Loucy (cell line): ENCODE measurements around the gene GAPT.

Experiments
- H2AFZ ChIP-seq: fragments of 200-600 bp; sonication (generic); 2 replicates; pipeline ENCODE4 v1.6.0; 2016; ENCODE audit warnings: antibody characterized with exemption, mild to moderate bottlenecking, low read length, moderate library complexity
- H3F3A ChIP-seq: fragments of 200-600 bp; 2 replicates; pipeline ENCODE4 v1.6.0; 2016; ENCODE audit warnings: antibody characterized with exemption, low read depth, mild to moderate bottlenecking
- H3K27me3 ChIP-seq: fragments of 200-600 bp; sonication (generic); 2 replicates; pipeline ENCODE4 v1.6.1; 2014; ENCODE audit warnings: low read length, mild to moderate bottlenecking; ENCODE audit not compliant: insufficient read depth, poor library complexity, severe bottlenecking
- H3K36me3 ChIP-seq: fragments of 200-600 bp; sonication (generic); 2 replicates; pipeline ENCODE4 v1.6.1; 2016; ENCODE audit warnings: low read length; ENCODE audit not compliant: insufficient read depth
- H3K4me1 ChIP-seq: fragments of 200-600 bp; sonication (generic); 2 replicates; pipeline ENCODE4 v1.5.1; 2014; ENCODE audit warnings: low read length, mild to moderate bottlenecking; ENCODE audit not compliant: insufficient read depth, poor library complexity, severe bottlenecking
- H3K4me2 ChIP-seq: fragments of 200-600 bp; sonication (generic); 2 replicates; pipeline ENCODE4 v1.6.0; 2014; ENCODE audit warnings: antibody characterized with exemption, low read length, low read depth, mild to moderate bottlenecking; ENCODE audit not compliant: poor library complexity, severe bottlenecking
- H3K4me3 ChIP-seq: fragments of 200-600 bp; sonication (generic); 2 replicates; pipeline ENCODE4 v1.5.1; 2014; ENCODE audit warnings: low read length, mild to moderate bottlenecking, mixed read lengths; ENCODE audit not compliant: poor library complexity, severe bottlenecking
- H3K79me2 ChIP-seq: fragments of 200-600 bp; sonication (generic); 2 replicates; pipeline ENCODE4 v1.6.1; 2014; ENCODE audit warnings: low read length; ENCODE audit not compliant: insufficient read depth
- H3K9ac ChIP-seq: fragments of 200-600 bp; sonication (generic); 2 replicates; pipeline ENCODE4 v1.6.0; 2014; ENCODE audit warnings: mild to moderate bottlenecking, low read depth, low read length, moderate library complexity; ENCODE audit not compliant: poor library complexity, severe bottlenecking
- H3K9me2 ChIP-seq: fragments of 200-600 bp; sonication (generic); replicated peaks from 2 replicates; pipeline ENCODE4 v1.6.1; 2016; ENCODE audit warnings: low read depth, low read length, mixed read lengths
- H3K9me3 ChIP-seq: fragments of 200-600 bp; sonication (generic); 2 replicates; pipeline ENCODE4 v1.6.1; 2014; ENCODE audit warnings: mild to moderate bottlenecking, antibody characterized with exemption, low read length, low read depth; ENCODE audit not compliant: insufficient read depth
- H4K20me1 ChIP-seq: fragments of 200-600 bp; sonication (generic); 2 replicates; pipeline ENCODE4 v1.6.0; 2014; ENCODE audit warnings: antibody characterized with exemption, low read length, mild to moderate bottlenecking; ENCODE audit not compliant: insufficient read depth, poor library complexity, severe bottlenecking
- CTCF ChIP-seq: fragments of 200-600 bp; sonication (generic); conservative IDR thresholded peaks from 2 replicates; pipeline ENCODE4 v1.5.1; 2014; ENCODE audit warnings: mild to moderate bottlenecking, antibody characterized with exemption, low read length
- EZH2phosphoT487 ChIP-seq: fragments of 200-600 bp; IDR thresholded peaks from 2 replicates; pipeline ENCODE4 v1.6.1; 2018; ENCODE audit warnings: antibody characterized with exemption, mild to moderate bottlenecking, moderate library complexity, borderline replicate concordance

The GAPT gene

GRCh38 chr5:58490402-58491050 lies 709 bp upstream of the GAPT start:
- Histone ChIP-seq H3K9me2 (no peaks in the 10 kb centered on the region), H3K9me3 (no peaks in the 10 kb centered on the region)

GRCh38 chr5:58493141-58493540 lies 1.9 kb downstream of the GAPT start:
- Histone ChIP-seq H3F3A (no peaks in the 10 kb centered on the region), H4K20me1 (no peaks in the 10 kb centered on the region), H3K4me2 (no peak overlapping the region), H3K9me2 (no peaks in the 10 kb centered on the region), H3K79me2 (no peaks in the 10 kb centered on the region), H3K9me3 (no peaks in the 10 kb centered on the region), H3K4me1 (peaks cover 5% of the 10 kb centered on the region), H3K36me3 (no peaks in the 10 kb centered on the region), H3K27me3 (no peaks in the 10 kb centered on the region), H2AFZ (no peak overlapping the region), H3K4me3 (no peak overlapping the region), H3K9ac (no peak overlapping the region)
- TF ChIP-seq EZH2phosphoT487 (no peak), CTCF (no peak)

More at GRCh38 chr5:58490402-58491050, 709 bp upstream of the GAPT start:
- Histone ChIP-seq H3K79me2 (no peaks in the 10 kb centered on the region), H3K9ac (no peak overlapping the region), H3K4me1 (peaks cover 5% of the 10 kb centered on the region), H3K27me3 (no peaks in the 10 kb centered on the region), H4K20me1 (no peaks in the 10 kb centered on the region), H3K36me3 (no peaks in the 10 kb centered on the region), H3K4me2 (no peak overlapping the region), H3K4me3 (no peak overlapping the region), H3F3A (no peaks in the 10 kb centered on the region), H2AFZ (no peak overlapping the region)
- no peak for TF ChIP-seq EZH2phosphoT487
- no peak for TF ChIP-seq CTCF

- no peaks in the 10 kb centered on the region for H3K9me3 ChIP-seq
Measured at GRCh38 chr5:58496488-58496887, 5.3 kb downstream of the GAPT start.

More at GRCh38 chr5:58496488-58496887, 5.3 kb downstream of the GAPT start:
- Histone ChIP-seq H4K20me1 (no peaks in the 10 kb centered on the region), H3K4me3 (no peak overlapping the region), H3K9me2 (no peaks in the 10 kb centered on the region), H3K4me2 (no peak overlapping the region), H2AFZ (no peak overlapping the region), H3K36me3 (no peaks in the 10 kb centered on the region), H3K4me1 (peaks cover 17% of the 10 kb centered on the region), H3F3A (no peaks in the 10 kb centered on the region), H3K9ac (no peak overlapping the region), H3K79me2 (no peaks in the 10 kb centered on the region), H3K27me3 (no peaks in the 10 kb centered on the region)
- TF ChIP-seq EZH2phosphoT487 (no peak), CTCF (peak; percentile 58)
